ENCODE results near the gene UTP25. TPM values are rescaled to one million over a fixed set of nuclear protein-coding genes. Genes with fewer than 3 reads are reported as not detected.

The UTP25 gene
- total RNA-seq, 1 experiment from 2014 or later: 9.5 TPM

DNA sequence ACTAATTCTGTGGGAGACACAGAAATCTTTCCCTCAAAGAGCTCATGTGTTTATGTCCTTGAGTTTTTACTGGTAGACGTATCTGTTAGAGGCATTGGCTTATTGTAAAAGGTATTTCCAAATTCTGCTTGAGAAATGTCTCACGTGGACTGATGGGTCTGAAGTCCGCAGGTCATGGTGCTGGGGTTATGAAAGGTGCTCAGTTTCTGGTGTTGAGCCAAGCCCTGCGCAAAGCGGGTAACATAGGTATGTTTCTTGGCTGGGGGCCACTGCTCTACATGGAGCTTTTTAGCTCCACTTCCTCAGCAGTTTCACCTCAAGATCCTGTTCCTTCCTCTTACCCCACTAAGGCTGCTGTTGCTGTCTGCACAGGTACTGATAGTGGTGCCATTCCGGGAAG is 10.8 kb downstream of the UTP25 start:
- Histone ChIP-seq H3K9me3 (no peaks in the 10 kb centered on the region), H3K4me1 (no peaks in the 10 kb centered on the region), H3K36me3 (ENCODE audit: control insufficient read depth, insufficient read depth, low read length) (peaks cover 3% of the 10 kb centered on the region), H3K27me3 (replicated peaks; ENCODE audit: control insufficient read depth, insufficient read depth, low read length) (no peaks in the 10 kb centered on the region), H3K4me3 (ENCODE audit: low read depth, low read length) (no peak overlapping the region)
- Mint-ChIP-seq H3K4me1 (ENCODE audit: low read depth, unreplicated experiment) (no peaks in the 10 kb centered on the region), H3K9me3 (ENCODE audit: unreplicated experiment) (no peaks in the 10 kb centered on the region), H3K27ac (ENCODE audit: unreplicated experiment) (no peak overlapping the region), H3K4me3 (ENCODE audit: unreplicated experiment) (no peak overlapping the region), H3K27me3 (ENCODE audit: insufficient read depth, unreplicated experiment) (no peaks in the 10 kb centered on the region), H3K36me3 (ENCODE audit: insufficient read depth, unreplicated experiment) (peaks cover 71% of the 10 kb centered on the region)
- no peak for DNase-seq
- BruUV-seq (replicated peaks): no TSS peak
- CTCF ChIA-PET: no interaction called here
- POLR2A ChIA-PET: no interaction called here
- TF ChIP-seq, protein P1, sequence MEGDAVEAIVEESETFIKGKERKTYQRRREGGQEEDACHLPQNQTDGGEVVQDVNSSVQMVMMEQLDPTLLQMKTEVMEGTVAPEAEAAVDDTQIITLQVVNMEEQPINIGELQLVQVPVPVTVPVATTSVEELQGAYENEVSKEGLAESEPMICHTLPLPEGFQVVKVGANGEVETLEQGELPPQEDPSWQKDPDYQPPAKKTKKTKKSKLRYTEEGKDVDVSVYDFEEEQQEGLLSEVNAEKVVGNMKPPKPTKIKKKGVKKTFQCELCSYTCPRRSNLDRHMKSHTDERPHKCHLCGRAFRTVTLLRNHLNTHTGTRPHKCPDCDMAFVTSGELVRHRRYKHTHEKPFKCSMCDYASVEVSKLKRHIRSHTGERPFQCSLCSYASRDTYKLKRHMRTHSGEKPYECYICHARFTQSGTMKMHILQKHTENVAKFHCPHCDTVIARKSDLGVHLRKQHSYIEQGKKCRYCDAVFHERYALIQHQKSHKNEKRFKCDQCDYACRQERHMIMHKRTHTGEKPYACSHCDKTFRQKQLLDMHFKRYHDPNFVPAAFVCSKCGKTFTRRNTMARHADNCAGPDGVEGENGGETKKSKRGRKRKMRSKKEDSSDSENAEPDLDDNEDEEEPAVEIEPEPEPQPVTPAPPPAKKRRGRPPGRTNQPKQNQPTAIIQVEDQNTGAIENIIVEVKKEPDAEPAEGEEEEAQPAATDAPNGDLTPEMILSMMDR (IDR thresholded peaks at IDR 0.05; ENCODE audit: insufficient read depth in 1 of 2, low read depth in 1 of 2, low read length in 1 of 2, severe bottlenecking in 1 of 2, unreplicated experiment in 1 of 2): no peak
- intact Hi-C loops (cut with micrococcal nuclease; ENCODE audit: unreplicated experiment): no loop called here

DNA sequence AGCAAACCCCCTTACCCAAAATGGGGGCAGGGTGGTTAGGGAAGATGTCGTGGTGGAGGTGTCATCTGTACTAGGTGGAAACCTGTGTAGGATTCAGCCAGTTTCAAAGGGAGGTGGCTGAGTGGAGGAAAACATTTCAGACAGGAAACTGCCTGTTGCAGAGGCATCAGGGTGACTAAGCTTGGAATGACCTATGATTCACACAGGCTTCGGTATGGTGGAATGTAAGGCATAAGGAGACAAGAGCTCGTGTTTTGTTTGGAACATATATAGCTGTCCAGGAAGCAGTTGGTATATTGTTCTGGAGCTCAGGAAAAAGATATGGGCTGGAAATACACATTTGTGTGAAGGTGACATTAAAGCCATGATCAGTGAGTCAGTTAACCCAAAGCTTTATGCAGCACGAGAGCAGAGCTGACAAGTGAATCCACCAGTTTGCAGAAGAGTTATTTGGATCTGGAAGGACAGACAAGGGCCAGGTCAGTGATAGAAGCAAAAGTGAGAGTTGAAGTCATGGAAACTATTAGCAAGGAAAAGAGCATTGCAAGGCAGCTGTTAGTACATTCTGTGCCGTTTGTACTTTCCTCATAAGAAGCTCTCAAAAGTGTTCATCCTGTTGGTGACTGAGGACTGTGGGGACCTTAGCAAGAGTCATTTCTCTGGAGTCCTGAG is 12.2 kb downstream of the UTP25 start:
- ChIA-PET POLR2A (no interaction called here), CTCF (interaction anchor here (0.6 kb wide), 1 partner anchor 33 kb away, joined by 3 read pairs; no protein-coding TSS in a partner anchor)
- H3K9me3 Mint-ChIP-seq (ENCODE audit: unreplicated experiment): no peaks in the 10 kb centered on the region
- no peak overlapping the region for H3K27ac Mint-ChIP-seq (ENCODE audit: unreplicated experiment)
- H3K4me1 ChIP-seq: no peaks in the 10 kb centered on the region
- intact Hi-C loops (cut with micrococcal nuclease; ENCODE audit: unreplicated experiment): no loop called here
- H3K27me3 ChIP-seq (replicated peaks; ENCODE audit: control insufficient read depth, insufficient read depth, low read length): no peaks in the 10 kb centered on the region
- no peaks in the 10 kb centered on the region for H3K9me3 ChIP-seq
- no peaks in the 10 kb centered on the region for H3K27me3 Mint-ChIP-seq (ENCODE audit: insufficient read depth, unreplicated experiment)
- BruUV-seq (replicated peaks): no TSS peak
- no peak for DNase-seq
- no peaks in the 10 kb centered on the region for H3K4me1 Mint-ChIP-seq (ENCODE audit: low read depth, unreplicated experiment)
- peaks cover 3% of the 10 kb centered on the region for H3K36me3 ChIP-seq (ENCODE audit: control insufficient read depth, insufficient read depth, low read length)
- H3K36me3 Mint-ChIP-seq (ENCODE audit: insufficient read depth, unreplicated experiment): peaks cover 63% of the 10 kb centered on the region
- no peak overlapping the region for H3K4me3 Mint-ChIP-seq (ENCODE audit: unreplicated experiment)
- TF ChIP-seq, protein P1 (IDR thresholded peaks at IDR 0.05; ENCODE audit: insufficient read depth in 1 of 2, low read depth in 1 of 2, low read length in 1 of 2, severe bottlenecking in 1 of 2, unreplicated experiment in 1 of 2): no peak
- H3K4me3 ChIP-seq (ENCODE audit: low read depth, low read length): no peak overlapping the region

DNA sequence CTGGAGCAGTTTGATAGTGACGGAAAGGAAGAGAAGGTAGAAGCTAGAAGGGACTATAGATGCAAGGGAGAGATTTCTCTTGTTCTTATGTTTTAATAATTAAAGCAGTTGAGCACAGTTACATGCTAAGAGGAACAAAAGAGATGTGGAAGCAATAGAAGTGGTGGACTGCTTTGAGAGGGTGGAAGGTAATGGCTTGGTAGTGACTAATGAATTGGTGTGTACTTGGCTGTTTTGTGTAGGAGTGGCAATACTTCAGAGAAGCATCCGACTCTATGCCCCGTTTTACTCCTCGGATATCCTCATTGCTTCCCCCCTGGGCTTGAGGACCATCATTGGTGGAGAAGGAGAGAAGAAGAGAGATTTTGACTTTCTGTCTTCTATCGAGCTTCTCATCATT is 12.8 kb downstream of the UTP25 start:
- Mint-ChIP-seq H3K4me1 (ENCODE audit: low read depth, unreplicated experiment) (no peaks in the 10 kb centered on the region), H3K27me3 (ENCODE audit: insufficient read depth, unreplicated experiment) (no peaks in the 10 kb centered on the region), H3K36me3 (ENCODE audit: insufficient read depth, unreplicated experiment) (peaks cover 60% of the 10 kb centered on the region), H3K9me3 (ENCODE audit: unreplicated experiment) (no peaks in the 10 kb centered on the region), H3K4me3 (ENCODE audit: unreplicated experiment) (no peak overlapping the region), H3K27ac (ENCODE audit: unreplicated experiment) (no peak overlapping the region)
- TF ChIP-seq, protein P1 (IDR thresholded peaks at IDR 0.05; ENCODE audit: insufficient read depth in 1 of 2, low read depth in 1 of 2, low read length in 1 of 2, severe bottlenecking in 1 of 2, unreplicated experiment in 1 of 2): no peak
- intact Hi-C loops (cut with micrococcal nuclease; ENCODE audit: unreplicated experiment): no loop called here
- H3K36me3 ChIP-seq (ENCODE audit: control insufficient read depth, insufficient read depth, low read length): peaks cover 3% of the 10 kb centered on the region; the same call in 1 of the 2 replicates
- no peaks in the 10 kb centered on the region for H3K27me3 ChIP-seq (replicated peaks; ENCODE audit: control insufficient read depth, insufficient read depth, low read length)
- no TSS peak for BruUV-seq (replicated peaks)
- no peak for DNase-seq
- no peaks in the 10 kb centered on the region for H3K9me3 ChIP-seq
- H3K4me1 ChIP-seq: no peaks in the 10 kb centered on the region
- CTCF ChIA-PET: no interaction called here
- POLR2A ChIA-PET: no interaction called here
- H3K4me3 ChIP-seq (ENCODE audit: low read depth, low read length): no peak overlapping the region
